ENCODE measurements around the gene SRRD.
A peak's percentile ranks its signal among the peaks of the same experiment; 100 is the strongest.

Gene SRRD

GRCh38 chr22:26484360-26484706, 656 bp downstream of the SRRD start:
- no peak for DNase-seq

DNA sequence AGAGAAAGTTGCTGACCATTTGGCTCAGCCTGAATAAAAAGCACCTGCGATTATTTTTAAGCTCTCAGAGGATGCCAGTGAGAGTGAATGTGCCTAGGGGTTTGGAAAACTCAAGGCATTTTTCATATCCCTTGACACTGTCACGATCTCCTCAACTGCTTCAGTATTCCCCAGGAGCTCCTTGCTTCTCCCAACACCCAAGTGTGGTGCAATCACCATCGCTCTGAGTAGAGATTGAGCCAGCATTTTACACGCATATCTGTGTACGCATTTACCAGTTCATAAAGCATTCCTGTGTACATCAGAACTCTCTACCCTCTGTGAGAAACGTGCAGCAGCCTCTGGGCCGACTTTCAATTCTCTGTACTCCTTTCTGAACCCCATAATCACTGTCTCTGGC, 1.3 kb downstream of the SRRD start:
- DNase-seq: no peak

- no peak for DNase-seq
Observed at GRCh38 chr22:26485806-26486390, 2.2 kb downstream of the SRRD start.

- DNase-seq: no peak
Observed at GRCh38 chr22:26486394-26486793, 2.7 kb downstream of the SRRD start.

DNA sequence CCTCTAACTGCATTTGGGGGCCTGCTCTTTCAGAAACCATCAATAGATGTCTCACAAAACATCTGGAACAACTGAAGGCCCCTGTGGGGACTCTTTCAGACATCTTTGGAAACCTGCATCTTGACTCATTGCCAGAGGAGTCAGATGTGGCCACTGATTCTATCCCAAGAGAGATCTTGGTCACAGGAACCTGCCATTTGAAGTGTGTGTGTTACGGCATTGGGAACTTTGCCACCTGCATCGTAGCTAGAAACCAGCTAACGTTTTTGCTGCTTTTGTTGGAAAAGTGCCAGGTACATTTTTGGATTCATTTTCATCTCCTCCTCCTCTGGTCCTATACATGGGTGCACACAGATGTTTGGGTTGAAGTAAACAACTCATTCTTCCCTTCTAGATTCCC, 4.3 kb downstream of the SRRD start:
- DNase-seq: no peak

GRCh38 chr22:26489447-26490036, 5.9 kb downstream of the SRRD start:
- DNase-seq: no peak

DNA sequence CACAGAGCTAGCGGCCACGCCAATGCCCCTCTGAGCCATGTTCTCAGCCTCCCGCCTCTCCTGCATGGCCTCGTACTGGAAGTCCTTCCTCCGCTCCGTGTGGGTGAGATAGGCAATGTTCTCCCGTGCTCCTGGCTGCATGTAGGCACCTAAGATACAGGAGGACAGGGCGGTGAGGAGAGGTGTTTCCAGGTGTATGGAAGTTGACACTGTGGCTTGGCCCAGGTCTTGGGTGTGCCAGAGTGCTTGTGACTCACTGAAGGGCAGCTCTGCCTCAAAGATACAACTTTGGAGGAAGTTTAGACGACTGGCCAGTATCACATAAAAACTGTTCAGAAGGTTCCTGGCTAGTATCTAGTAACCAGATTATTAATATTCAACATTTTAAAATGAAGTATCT, 8.5 kb downstream of the SRRD start:
- no peak for DNase-seq

DNA sequence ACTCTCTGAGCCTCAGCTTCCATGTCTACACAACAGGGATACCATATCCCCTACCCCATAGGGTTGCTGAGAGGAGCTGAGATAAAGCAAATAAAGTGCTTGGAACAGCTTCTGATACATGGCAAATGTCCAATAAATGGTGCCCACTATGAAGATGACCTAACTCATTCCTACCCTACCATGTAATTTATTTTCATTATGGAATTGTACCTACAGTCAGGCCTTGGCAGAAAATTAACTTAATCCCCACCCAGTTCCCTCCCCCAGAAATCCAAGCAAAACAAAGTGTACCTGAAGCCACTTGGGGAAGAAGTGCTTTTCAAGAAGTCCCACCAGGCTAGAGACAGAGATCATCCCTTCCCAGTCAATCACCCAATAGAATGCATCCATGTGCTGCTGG, 10.8 kb downstream of the SRRD start:
- no peak for DNase-seq

GRCh38 chr22:26496456-26496855, 12.8 kb downstream of the SRRD start:
- no peak for DNase-seq

DNA sequence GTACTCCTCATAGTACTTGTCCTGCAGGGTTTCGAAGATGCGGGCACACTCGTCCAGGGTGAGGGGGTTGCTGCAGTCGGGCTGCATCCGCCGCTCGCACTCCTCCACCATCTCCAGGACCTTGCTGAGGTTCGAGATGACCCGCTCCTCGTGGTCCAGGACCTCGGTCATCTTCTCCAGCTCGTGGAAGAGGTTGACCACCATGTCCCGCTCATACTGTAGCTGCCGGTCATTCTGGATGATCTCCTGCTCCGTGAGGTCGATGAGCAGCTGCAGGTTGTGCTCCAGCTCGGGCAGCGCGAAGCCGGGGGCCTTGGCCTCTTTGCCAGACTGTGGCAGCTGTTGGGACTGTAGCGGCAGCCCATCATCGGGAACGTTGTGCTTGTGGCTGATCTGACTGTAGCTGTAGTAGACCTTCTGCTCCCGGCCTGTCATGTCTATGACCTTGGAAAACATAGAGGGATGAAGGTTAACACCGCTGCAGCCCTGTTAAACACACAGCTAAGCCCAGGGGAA, 15.6 kb downstream of the SRRD start:
- DNase-seq: no peak

- no peak for DNase-seq
Observed at GRCh38 chr22:26501996-26502395, 18.3 kb downstream of the SRRD start.

GRCh38 chr22:26502688-26503561, 19.2 kb downstream of the SRRD start:
- DNase-seq: no peak

DNA sequence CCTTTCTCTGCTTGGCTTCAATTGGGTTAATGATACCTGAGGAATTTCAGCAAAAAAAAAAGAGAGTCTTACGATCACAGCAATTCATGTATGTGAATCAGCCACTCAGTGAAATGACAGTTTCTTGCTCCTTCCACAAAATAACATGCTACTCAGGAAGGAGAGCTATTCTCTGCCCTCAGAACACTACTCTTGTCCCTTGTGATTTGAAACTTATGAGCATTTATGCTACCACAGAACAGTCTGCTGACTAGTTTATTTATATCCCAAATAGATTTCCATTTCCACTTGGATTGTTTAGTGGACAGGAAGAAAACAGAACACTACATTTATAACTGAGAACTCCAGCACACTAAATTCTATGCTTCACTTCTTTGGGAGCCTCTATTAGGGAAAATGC, 20.1 kb downstream of the SRRD start:
- no peak for DNase-seq

- DNase-seq: no peak
Observed at GRCh38 chr22:26508148-26508547, 24.5 kb downstream of the SRRD start.

DNA sequence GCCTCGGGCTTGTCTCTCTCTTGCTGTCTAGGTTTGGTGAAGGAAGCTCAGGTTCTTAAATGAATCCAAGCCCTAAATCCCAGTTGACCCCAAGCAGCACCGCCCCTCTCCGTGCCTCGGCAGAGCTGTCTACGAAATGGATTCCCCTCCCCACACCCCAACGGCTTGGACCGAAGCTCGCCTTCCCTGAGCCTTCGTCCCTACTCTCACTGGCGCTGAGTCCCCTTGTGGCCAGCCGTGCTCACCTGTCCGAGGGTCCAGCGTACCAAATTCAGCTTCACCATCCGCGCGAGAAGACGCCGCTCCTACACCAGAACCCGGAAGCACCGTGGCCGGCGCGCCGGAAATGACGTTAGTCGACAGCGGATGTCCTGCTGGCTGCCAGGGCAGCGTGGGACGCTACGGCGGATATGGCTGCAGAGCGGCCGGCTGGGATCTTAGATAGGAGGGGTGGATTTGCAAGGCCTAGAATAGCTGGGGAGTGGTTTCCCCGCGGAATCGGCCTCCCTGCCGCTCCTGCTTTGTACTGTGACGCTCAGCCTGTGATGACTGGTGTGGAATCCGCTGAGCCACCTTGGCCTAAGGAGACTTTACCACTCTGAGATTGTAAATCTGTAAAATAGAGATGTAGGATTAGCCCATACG, 28.6 kb downstream of the SRRD start, which contains the start of gene TFIP11:
Gene TFIP11, minus strand, starts transcription at position 325 of the 645 bp plus-strand sequence. CDS start 2,201 bp downstream, outside the sequence.
- peak; percentile 41 for DNase-seq

DNA sequence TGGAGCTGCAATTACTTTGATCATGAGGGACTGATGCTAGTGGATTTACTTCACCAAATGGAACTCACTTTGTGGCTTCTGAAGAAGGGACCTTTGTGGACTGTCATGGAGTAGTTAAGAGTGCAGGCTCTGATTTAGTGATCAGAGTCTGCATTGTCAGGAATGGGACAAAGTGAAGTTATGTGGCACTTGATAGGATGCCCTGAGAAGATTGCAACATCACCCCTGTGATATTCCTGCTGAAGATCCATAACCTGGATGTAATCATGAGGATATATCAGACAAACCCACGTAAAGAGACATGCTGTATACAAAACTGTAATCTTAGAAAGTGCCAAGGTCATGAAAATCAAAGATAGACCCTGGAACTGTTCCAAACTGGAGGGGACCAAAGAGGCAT, 30.2 kb downstream of the SRRD start:
- DNase-seq: no peak

- no peak for DNase-seq
Observed at GRCh38 chr22:26514419-26515161, 30.9 kb downstream of the SRRD start.

DNA sequence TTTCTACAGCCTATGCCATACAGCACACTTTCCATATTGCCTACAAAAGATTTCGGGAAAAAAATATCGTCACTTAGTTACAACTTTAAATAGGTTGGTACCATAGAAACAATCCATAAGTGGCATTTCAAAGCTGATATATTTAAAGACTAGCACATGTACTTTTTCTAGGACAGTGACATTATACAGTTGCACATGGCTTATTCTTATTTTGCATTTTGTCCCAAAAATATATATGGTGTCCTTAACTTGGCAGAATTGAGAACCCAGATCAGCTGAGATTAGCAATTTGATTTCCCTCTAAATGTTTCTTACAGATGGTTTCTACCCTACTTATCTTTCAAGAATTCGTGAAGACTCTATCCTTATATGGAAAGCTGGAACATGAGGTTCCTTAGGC, 32.3 kb downstream of the SRRD start:
- DNase-seq: no peak

DNA sequence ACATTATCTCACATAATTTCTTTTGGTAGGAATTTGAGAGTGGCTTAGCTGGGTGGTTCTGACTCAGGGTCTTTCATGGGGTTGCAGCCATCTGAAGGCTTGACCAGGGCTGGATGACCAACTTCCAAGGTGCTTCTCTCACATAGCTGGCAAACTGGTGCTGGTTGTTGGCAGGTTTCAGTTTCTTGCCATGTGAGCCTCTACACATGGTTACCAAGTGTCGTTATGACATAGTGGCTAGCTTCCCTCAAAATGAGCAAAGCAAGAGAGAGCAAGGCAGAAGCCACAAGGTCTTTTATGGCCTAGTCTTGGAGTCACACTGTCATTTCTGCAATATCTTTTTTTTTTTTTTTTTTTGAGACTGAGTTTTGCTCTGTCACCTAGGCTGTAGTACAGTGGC, 32.8 kb downstream of the SRRD start:
- no peak for DNase-seq

- DNase-seq: no peak
Observed at GRCh38 chr22:26517429-26517828, 33.8 kb downstream of the SRRD start.

- no peak for DNase-seq
Observed at GRCh38 chr22:26522012-26522411, 38.3 kb downstream of the SRRD start.

- DNase-seq: no peak
Observed at GRCh38 chr22:26522592-26522991, 38.9 kb downstream of the SRRD start.

DNA sequence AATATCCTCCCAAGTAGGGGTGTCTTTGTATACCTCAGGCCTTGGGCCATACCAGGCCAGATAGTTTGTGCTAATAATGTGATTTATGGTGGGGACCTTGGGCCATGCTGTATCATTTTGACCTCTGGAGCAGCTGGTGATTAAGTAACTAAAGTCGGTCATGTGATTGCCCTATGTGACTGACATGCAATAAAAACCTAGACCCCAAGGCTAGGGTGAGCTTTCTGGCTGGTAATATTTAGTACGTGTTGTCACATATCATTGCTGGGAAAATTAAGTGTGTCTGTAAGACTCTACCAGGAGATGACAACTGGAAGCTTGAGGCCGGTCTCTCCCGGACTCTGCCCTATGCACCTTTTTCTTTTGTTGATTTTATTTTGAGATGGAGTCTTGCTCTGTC, 41.2 kb downstream of the SRRD start:
- DNase-seq: no peak

Data from SIG-M5 (cell line).